GM12875 (cell line): ENCODE measurements around the gene SHROOM3.

Experiments
- H3K4me3 ChIP-seq: one replicate; pipeline ENCODE4 v1.5.1; 2011; ENCODE audit warnings: low read depth, low read length, control low read depth
- TF ChIP-seq, protein P1 (sequence below): IDR thresholded peaks from 2 replicates; pipeline ENCODE4 v1.5.1; 2011; ENCODE audit warnings: low read depth, mild to moderate bottlenecking, control low read depth, inconsistent platforms, low read length, moderate library complexity, borderline replicate concordance; ENCODE audit not compliant: insufficient read depth

The SHROOM3 gene

DNA sequence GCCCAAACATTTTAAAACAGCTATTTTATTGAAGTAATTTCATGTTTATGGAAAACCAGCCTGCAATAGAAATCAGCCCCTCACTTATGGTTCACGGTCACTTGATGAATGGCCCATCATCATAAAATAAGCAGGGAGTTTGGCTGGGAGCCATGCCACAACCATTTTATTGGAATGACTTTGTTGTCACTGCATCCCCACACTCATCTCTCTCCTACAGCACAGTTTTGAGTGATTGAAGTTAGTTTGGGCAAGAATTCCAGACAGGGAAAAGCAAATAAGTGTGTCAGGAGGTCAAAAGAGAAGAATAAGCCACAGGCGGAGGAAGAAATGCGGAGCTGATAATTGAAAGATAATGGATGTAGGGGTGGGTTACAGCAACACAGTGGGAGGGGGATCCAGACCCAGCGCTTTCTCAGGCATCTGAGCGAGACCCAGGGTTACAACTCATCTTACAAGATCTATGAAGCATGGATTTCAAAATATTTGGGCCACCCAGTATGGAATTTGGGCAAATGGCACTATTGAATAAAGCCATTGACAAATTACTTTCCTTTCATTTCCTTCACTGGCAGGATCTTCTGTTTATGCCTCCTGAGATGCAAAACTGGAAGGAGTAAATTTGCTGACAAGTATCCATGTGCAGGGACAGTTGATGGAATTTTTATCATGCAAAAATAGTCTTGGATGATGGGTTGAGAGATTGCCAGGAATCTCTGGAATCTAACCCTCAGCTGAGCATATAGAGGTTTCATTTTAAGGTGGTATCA is 100.8 kb downstream of the SHROOM3 start:
- H3K4me3 ChIP-seq: no peak overlapping the region
- TF ChIP-seq, protein P1, sequence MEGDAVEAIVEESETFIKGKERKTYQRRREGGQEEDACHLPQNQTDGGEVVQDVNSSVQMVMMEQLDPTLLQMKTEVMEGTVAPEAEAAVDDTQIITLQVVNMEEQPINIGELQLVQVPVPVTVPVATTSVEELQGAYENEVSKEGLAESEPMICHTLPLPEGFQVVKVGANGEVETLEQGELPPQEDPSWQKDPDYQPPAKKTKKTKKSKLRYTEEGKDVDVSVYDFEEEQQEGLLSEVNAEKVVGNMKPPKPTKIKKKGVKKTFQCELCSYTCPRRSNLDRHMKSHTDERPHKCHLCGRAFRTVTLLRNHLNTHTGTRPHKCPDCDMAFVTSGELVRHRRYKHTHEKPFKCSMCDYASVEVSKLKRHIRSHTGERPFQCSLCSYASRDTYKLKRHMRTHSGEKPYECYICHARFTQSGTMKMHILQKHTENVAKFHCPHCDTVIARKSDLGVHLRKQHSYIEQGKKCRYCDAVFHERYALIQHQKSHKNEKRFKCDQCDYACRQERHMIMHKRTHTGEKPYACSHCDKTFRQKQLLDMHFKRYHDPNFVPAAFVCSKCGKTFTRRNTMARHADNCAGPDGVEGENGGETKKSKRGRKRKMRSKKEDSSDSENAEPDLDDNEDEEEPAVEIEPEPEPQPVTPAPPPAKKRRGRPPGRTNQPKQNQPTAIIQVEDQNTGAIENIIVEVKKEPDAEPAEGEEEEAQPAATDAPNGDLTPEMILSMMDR: no peak

DNA sequence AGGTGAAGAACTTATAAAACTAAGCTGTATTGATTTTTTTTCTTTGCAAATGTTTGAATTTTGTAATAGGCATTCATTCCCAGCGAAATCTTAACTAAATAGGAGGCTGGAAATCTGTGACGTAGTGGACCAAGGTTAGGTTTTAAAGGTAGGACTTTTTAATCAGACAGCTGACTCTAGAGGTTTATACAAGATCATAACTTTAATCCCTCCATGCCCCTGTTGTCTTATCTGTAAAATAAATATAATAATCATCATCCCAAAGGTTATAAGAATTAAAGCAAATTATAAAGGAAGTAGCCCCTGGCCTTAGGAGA is 101.3 kb downstream of the SHROOM3 start:
- no peak overlapping the region for H3K4me3 ChIP-seq
- TF ChIP-seq, protein P1: no peak

DNA sequence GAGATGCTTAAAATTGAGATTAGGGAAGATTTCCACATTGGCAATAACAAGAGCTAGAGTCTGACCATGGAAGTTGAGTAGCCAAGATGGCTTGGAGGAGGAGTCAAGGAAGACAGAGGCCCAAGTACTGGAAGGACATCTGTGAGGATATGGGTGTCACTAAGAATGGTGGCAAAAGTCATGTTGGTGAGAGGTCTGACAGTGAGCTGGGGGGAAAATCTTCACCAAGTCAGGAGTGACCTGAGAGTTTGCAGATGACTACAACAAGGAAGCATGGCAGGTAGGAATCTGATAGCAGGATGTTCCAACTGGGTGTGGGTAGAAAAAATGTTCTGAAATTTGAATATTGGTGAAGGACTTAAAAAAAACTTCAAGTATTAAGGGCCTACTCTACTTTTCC is 103.3 kb downstream of the SHROOM3 start:
- no peak overlapping the region for H3K4me3 ChIP-seq
- TF ChIP-seq, protein P1: no peak

DNA sequence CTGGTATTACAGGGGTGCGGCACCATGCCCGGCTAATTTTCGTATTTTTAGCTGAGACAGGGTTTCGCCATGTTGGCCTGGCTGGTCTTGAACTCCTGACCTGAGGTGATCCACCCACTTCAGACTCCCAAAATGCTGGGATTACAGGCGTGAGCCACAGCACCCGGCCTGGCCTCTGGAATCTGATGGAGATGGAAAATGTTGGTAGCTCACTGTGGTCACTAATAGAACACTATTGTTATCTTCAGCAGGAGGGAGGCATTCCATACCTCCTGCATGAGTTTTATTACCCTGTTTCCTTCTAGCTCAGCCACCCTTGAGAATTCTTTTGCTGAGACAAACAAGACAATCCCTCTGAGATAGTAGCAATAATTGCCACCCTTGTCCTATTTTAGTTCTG is 105.0 kb downstream of the SHROOM3 start:
- TF ChIP-seq, protein P1: no peak
- no peak overlapping the region for H3K4me3 ChIP-seq

DNA sequence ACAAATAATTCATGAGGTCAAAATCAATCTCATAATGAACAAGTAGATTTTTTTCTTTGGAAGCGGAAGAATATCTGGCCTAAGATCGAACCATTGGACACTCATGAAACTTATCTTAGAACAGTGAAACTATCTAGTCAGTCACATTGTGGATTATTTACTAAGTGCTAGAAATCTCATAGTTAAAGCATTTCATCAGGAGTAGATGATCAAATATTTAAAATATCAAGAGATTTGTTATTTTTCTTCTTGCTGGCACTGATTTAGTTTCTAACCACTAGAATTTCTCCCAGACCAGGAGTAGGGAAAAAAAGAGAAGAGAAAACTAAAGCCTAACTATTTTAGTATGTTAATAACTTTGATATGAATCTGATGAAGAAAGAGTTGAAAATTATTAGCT is 105.5 kb downstream of the SHROOM3 start:
- no peak overlapping the region for H3K4me3 ChIP-seq
- TF ChIP-seq, protein P1: no peak

DNA sequence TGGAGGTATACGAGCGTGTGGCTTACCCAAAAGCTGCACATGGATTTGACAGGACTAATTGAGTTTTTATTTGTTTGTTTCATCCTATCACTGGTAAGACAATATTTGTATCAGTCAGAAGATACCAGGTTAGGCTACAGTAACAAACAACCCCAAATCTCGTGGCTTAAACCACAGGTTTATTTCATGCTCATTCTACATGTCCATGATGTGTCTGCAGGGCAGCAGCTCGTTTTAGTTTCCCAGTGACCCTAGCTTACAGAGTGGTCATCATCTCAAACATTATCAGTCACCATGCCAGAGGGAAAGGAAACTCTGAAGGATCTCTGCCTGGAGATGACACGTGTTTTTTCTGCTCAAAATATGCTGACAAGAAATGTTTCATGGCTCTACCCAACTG is 108.3 kb downstream of the SHROOM3 start:
- no peak overlapping the region for H3K4me3 ChIP-seq
- TF ChIP-seq, protein P1: no peak

DNA sequence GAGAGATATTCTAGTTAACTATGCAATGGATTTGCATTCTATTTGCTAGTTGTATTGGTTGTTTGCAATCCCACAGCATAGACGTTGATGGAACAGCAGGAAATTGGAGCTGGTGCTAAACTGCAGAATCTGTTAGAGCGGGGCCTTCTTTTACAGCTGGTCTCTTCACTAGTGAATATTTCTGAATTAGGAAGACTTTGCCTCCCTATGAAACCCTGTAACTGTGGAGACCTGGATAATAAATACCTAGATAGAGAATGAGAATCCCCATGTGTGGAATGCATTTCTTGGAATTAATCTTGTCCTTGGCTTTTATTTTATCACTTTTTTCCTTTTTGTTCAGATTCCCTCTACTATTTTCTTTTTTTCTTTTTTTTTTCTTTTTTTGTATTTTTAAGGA is 109.7 kb downstream of the SHROOM3 start:
- TF ChIP-seq, protein P1: no peak
- no peak overlapping the region for H3K4me3 ChIP-seq
